K562 (cell line): ENCODE results near the gene NOL4L.

Experiments used
- FOXK1 ChIP-seq: sonication (generic); formaldehyde crosslinking; IDR thresholded peaks from 2 replicates; pipeline ENCODE4 v1.8.0; 2022; ENCODE audit warnings: missing genetic modification reagents, mild to moderate bottlenecking, borderline replicate concordance
- PATZ1 ChIP-seq: fragments of 250-450 bp; sonication (Bioruptor Pico); IDR thresholded peaks from 2 replicates; pipeline ENCODE4 v1.5.0; 2020; ENCODE audit warnings: mild to moderate bottlenecking, borderline replicate concordance

GRCh38 chr20:32608664-32609015 is 23.5 kb upstream of the NOL4L start:
- TF ChIP-seq FOXK1 (CRISPR knock-in tag): no peak
- TF ChIP-seq PATZ1 (CRISPR knock-in tag): no peak
